KG1 (cell line): ENCODE data around the gene NFAM1.
A peak's percentile ranks its signal among the peaks of the same experiment; 100 is the strongest.

ENCODE experiments used
- DNase-seq: peaks from one replicate; lab custom pipeline; 2025; lab: John Stamatoyannopoulos, UW

NFAM1 gene

GRCh38 chr22:42439821-42440674, 7.8 kb upstream of the NFAM1 start:
- no peak for DNase-seq

- DNase-seq: no peak
These were observed 6.9 kb upstream of the NFAM1 start for GRCh38 chr22:42439021-42439567.

DNA sequence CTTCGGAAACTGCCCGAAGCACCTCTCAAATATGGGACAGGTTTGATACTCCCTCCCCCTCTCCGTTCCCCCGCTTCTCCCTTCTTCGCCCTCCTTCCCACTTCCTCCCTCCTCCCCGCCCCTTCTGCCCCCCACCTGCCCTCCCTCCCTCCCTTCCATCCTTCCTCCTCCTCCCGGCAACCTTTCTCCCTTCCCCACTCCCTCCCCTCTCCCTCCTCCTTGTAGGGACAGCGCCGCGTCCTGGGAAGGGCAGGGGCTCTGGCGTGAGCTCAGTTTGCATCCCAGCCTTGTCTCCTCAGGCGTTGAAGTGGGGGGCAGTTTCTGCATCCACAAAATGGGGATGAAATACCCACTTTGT, 6.1 kb upstream of the NFAM1 start:
- no peak for DNase-seq

DNA sequence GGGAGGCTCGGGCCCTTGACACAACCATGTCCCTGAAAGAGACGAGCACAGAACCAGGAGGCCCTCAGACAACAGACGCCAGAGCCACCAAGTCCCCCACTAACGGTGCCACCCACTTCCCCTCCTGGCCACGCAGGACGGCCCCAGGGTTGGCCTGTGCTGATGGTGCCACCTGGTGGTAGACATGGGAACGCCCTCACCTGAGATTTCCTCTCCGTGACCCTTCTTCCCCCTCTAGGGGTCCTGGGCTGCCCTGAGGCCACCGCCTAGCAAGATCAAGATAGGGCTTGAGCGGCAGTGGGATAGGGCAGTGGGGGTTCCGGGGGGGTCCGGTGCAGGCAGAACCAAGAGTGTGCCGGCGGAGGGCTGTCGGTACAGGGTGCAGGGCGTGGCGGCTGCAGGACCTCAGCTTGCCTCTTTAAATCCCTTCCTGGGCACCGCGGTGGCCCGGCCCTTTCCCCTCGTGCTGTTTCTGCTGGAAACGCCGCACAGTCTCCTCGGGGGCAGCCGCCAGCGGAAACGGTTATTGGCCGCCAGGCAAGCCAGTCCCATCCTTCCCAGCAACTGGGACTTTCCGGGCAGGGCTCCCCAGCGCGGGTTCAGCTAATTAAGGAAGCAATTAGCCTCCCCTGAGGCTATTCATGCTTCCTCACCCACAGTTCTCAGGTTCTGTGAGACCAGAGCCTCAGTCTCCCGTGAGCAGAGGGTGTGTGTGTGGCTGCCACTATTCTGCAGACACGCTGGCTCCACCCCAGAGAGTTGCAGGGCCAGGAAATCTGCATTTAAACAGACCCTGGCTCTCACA, 5.5 kb upstream of the NFAM1 start:
- DNase-seq: peak; percentile 52

DNA sequence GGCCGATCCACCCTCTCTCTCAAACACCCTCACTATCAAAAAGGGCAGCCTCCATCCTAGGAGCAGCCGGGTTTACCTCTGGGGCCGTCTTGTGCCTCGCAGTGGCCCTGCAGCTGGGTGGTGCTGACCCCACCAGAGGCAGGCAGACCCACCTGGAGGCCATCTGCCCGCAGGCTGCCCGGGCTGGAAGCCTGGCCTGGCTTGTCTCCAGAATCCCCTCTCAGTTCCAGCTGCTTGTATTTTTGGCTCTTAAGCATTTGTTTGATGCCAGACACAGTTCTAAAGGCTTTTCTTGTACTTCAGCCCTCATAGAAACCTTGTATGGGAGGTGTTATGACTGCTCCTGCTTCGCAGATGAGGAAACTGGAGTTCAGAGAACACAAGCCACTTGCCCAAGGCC, 4.2 kb upstream of the NFAM1 start:
- DNase-seq: no peak

DNA sequence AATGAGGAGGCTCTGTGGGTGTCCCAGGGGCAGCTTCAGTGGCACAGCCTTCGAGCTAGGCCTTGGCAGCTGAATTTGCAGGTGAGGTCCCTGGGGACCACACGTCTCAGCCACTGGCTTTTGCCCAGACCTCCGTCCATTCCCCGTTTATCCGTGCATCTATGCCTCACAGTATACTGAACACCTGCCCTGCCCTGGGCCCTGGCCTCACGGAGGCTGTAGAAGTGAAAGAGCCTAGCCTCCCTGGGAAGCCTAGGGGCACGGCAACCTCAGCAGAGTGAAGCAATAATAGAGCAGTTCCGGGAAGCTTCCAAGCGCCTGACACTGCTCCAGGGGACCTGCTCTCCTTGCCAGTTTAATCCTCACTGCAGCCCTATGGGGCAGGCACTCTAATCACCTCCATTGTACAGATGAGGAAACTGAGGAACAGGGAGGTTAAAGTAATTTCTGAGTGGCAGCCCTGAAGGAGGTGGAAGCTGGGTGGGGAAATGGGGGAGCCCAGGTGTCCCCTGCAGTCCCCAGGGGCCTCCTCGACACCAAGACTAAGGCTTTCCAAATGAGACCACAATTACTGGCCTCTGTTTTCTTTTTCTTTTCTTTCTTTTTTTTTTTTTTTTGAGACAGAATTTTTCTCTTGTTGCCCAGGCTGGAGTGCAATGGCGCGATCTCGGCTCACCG, 2.7 kb upstream of the NFAM1 start:
- no peak for DNase-seq

DNA sequence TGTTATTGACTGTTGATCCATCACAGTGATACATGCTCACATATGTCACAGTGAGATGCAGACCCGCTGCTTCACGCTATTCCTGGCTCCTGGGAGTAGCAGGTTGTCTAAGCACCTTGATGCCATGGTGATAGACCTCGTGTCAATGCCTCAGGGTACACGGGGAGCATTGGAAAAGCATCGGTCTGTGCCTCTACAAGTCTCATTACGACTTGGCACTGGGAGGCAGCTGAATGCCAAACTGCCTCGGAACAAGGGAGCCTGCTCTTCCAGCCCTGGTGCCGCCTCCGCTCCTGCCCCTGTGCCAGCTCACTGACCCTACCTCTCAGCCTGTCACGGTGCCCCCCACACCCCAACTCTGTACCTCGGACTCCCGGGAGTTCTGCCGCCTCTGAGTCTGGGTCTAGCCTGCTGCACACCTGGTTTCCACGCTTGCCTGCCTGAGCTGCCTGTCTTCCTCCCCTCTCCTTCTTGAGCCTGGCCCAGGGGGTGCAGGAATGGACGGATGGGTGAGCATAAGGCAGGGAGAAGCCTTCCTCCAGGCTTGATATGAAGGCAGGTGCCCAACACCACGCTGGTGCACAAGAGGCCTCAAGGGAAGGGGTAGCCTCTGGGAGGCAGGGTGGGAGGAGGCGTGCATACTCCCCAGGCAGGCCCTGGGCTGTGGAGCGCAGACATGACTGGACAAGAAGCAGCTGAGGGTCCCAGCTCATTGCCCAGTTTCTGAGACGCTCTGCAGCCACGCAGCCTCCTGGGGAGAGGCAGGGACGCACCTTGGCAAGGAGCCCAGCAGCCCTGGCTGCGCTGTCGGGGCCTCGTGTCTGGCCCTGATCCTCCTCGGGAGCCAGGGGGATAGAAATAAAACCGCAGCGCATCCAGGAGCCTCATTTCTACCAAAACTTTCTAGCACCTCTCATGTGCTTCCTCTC, 1.8 kb upstream of the NFAM1 start:
- no peak for DNase-seq

GRCh38 chr22:42432818-42433217, 615 bp upstream of the NFAM1 start:
- DNase-seq: no peak

- DNase-seq: no peak
These were observed 693 bp downstream of the NFAM1 start for GRCh38 chr22:42431401-42432019.

DNA sequence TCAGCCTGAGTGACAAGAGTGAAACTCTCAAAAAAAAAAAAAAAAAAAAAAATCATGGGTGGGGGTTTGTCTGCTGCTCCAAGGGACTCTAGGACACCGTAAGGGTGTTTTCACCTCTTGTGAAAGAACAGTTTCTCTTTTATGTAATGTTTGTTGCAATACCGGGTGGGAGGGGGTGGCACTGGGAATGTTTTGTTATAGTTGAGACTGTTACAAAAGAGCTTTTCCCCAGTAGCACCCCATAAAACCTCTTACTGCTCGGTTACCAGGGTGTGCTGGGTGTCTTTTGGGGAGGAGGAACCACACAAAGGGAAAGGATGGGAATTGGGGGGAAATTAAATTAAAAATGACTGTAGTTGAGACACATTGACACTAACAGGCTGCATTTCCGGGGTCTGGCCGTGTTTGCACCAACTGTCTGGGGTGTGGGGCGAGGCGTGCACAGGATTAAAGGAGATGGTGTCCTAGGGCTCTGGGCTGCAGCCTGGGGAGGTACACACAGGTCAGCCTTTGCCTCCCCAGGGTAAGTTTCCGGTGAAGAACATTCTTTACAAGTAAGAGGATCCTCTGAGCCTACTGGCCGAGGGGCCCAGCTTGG, 1.6 kb downstream of the NFAM1 start:
- no peak for DNase-seq

- DNase-seq: no peak
These were observed 3.4 kb downstream of the NFAM1 start for GRCh38 chr22:42428760-42429159.

GRCh38 chr22:42428025-42428424, 4.2 kb downstream of the NFAM1 start:
- DNase-seq: no peak

- no peak for DNase-seq
These were observed 5.0 kb downstream of the NFAM1 start for GRCh38 chr22:42427167-42427566.

DNA sequence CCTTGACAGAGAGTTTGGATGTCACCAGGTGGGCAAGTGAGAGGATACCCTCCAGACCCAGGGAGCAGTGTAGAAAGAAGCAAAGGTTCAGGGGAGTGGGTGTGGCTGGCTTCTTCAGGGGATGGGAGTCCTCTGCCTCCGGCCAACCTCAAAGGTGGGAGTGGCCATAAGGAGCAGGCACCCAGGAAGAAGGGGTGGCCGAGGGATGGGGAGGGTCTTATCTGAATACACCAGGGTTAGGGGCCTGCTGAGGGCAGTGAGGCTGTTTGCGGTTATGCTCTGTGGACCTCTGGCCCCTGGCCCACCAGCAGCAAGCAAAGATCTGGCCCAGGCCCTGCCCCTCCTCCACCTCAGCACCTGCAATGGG, 6.2 kb downstream of the NFAM1 start:
- DNase-seq: no peak

GRCh38 chr22:42425337-42425988, 6.7 kb downstream of the NFAM1 start:
- no peak for DNase-seq

DNA sequence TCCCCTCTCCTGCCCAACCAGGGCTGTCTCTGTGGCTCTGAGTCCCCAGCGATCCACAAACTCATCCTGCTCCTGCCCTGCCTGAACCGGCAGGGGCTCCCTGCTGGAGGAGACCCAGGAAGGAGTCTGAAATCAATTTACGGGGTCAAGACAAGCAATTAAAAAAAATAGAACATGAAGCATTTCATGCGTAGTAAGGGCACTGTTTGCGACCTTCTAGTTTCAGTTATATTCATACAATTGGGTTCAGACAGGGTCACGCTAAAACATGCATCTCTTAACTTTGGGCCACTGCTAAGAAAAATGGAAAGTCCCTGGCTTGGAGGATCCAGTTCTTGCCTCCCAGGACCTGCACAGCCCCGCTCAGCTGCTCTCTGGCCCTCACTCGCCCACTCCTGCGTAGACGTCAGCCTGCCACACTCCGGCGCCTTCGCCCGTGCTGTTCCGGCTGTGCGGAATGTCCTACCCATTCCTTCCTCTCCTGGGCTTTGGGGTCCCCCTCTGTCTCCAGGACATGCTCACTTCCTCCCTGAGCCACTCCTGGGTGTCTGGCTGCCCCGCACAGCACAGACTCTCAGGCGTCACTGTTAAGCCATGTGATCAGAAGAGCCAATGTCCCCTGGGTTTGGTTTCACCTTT, 12.8 kb downstream of the NFAM1 start:
- DNase-seq: no peak

- DNase-seq: no peak
These were observed 13.4 kb downstream of the NFAM1 start for GRCh38 chr22:42418811-42419242.

DNA sequence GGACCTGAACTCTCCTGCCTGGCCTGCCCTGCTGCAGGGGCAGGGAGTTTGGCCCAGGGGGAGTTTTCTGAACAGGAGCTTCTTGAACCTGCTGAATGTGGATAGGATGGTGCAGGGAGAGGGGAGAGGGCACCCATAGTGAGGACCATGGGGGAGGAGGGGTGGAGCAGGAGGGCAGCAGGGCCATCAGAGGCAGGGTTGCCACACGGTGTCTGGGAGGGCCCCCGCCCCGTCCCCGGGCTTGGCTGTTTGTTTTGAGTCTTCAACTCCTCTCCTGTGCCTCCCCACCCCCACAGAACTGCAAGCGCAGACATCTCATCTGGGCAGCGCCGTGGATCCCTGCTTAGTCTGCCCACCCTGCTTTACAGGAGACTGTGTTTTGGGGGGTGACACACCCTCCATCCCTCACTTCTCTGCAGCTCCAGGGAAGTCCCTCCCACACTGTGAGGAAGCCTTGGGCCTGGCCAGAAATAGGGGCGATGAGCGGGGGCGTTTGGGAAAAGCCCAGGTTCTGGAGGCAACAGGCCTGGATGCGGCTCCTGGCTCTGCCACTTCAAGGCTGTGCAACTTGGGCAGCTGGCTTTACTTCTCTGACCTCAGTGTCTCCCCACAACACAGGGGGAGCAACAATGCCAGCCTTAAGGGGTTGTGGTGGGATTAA, 14.4 kb downstream of the NFAM1 start:
- DNase-seq: no peak

- no peak for DNase-seq
These were observed 15.5 kb downstream of the NFAM1 start for GRCh38 chr22:42416671-42417230.
